SH-SY5Y (cell line): ENCODE results near the gene ARRDC5.

Source experiments
- GATA2 ChIP-seq: IDR thresholded peaks from 2 replicates; pipeline ENCODE4 v1.6.1; 2011; ENCODE audit warnings: mild to moderate bottlenecking, low read depth, low read length
- GATA3 ChIP-seq: IDR thresholded peaks from 2 replicates; pipeline ENCODE4 v1.6.1; 2011; ENCODE audit warnings: low read depth, mild to moderate bottlenecking, low read length, moderate library complexity

GRCh38 chr19:4935444-4935843, 32.7 kb upstream of the ARRDC5 start:
- TF ChIP-seq GATA2: no peak
- no peak for TF ChIP-seq GATA3
